PC-9 (cell line): ENCODE measurements around the gene OSER1. TPM values are rescaled to one million over a fixed set of nuclear protein-coding genes. Genes with fewer than 3 reads are reported as not detected.
"Not testable (repeated sequence)": the region's sequence is repeated elsewhere in the genome, so short reads cannot be mapped to it uniquely, and the experiment has no call there.

Experiments
- BruUV-seq: library from RNA; stranded (reverse); fragments of 400-500 nt; replicated peaks from 2 replicates; lab custom pipeline; 2021; lab: Mats Ljungman, UMichigan
- CTCF ChIA-PET: fragments of 300-600 bp; sonication (Branson Sonifier 250); formaldehyde crosslinking; loops from one replicate; lab custom pipeline; 2022; ENCODE audit warnings: antibody characterized with exemption; lab: Charles Lee
- POLR2A ChIA-PET: fragments of 300-600 bp; sonication (Branson Sonifier 250); formaldehyde crosslinking; loops from one replicate; lab custom pipeline; 2022; ENCODE audit warnings: antibody characterized with exemption; ENCODE audit not compliant: unreplicated experiment; lab: Charles Lee
- DNase-seq, 2 experiments: peaks; one replicate each; pipeline versions ENCODE4 v3.0.0 to v3.0.0-alpha.2; 2015 to 2022; ENCODE audit warnings: mixed read lengths in 1 of 2
- H2AFZ ChIP-seq: fragments of 200-600 bp; sonication (generic); 2 replicates; pipeline ENCODE4 v1.8.1; 2017; ENCODE audit warnings: antibody characterized with exemption
- H3F3A ChIP-seq: fragments of 200-600 bp; sonication (generic); 2 replicates; pipeline ENCODE4 v1.8.1; 2017; ENCODE audit warnings: antibody characterized with exemption, mild to moderate bottlenecking, low read depth; ENCODE audit not compliant: insufficient read depth
- H3K27ac ChIP-seq: fragments of 200-600 bp; sonication (generic); 2 replicates; pipeline ENCODE4 v1.6.1; 2016; ENCODE audit warnings: mixed run types
- H3K27me3 ChIP-seq: fragments of 200-600 bp; sonication (generic); 2 replicates; pipeline ENCODE4 v1.6.1; 2016; ENCODE audit warnings: low read depth, mixed run types; ENCODE audit not compliant: insufficient read depth
- H3K36me3 ChIP-seq: fragments of 200-600 bp; sonication (generic); 2 replicates; pipeline ENCODE4 v1.6.1; 2016; ENCODE audit warnings: low read depth, mixed run types
- H3K4me1 ChIP-seq: fragments of 200-600 bp; sonication (generic); replicated peaks from 2 replicates; pipeline ENCODE4 v1.6.1; 2016; ENCODE audit warnings: mixed run types; ENCODE audit not compliant: insufficient read depth
- H3K4me2 ChIP-seq: fragments of 200-600 bp; sonication (generic); 2 replicates; pipeline ENCODE4 v1.6.1; 2017; ENCODE audit warnings: mixed run types
- H3K4me3 ChIP-seq: fragments of 200-600 bp; sonication (generic); 2 replicates; pipeline ENCODE4 v1.6.1; 2016; ENCODE audit warnings: mixed run types
- H3K79me2 ChIP-seq: fragments of 200-600 bp; sonication (generic); 2 replicates; pipeline ENCODE4 v1.6.1; 2017; ENCODE audit warnings: low read depth, mixed run types
- H3K9me2 ChIP-seq: fragments of 200-600 bp; sonication (generic); 2 replicates; pipeline ENCODE4 v1.8.1; 2017; ENCODE audit warnings: mild to moderate bottlenecking; ENCODE audit not compliant: insufficient read depth
- H3K9me3 ChIP-seq: fragments of 200-600 bp; sonication (generic); 2 replicates; pipeline ENCODE4 v1.8.1; 2016; ENCODE audit warnings: low read depth; ENCODE audit not compliant: insufficient read depth
- H4K20me1 ChIP-seq: fragments of 200-600 bp; sonication (generic); 2 replicates; pipeline ENCODE4 v1.8.1; 2017; ENCODE audit not compliant: insufficient read depth
- EZH2 ChIP-seq: fragments of 200-600 bp; sonication (generic); IDR thresholded peaks from 2 replicates; pipeline ENCODE4 v1.8.0; 2017; ENCODE audit warnings: antibody characterized with exemption, low read depth
- intact Hi-C: fragments of 100-400 bp; cut with micrococcal nuclease; formaldehyde crosslinking; loops from one replicate; pipeline ENCODE4 v1.10.0; 2022; ENCODE audit not compliant: unreplicated experiment
- total RNA-seq: library from RNA; stranded (reverse); gene quantifications from 2 replicates; pipeline ENCODE4 v1.2.3, GENCODE V29; 2021
- TF ChIP-seq, protein P1 (sequence below): fragments of 200-600 bp; sonication (generic); conservative IDR thresholded peaks from 2 replicates; pipeline ENCODE4 v1.6.1; 2017; ENCODE audit warnings: mixed run types, antibody characterized with exemption, mild to moderate bottlenecking, moderate library complexity

Gene OSER1
- total RNA-seq, 1 experiment from 2014 or later: 136 TPM

DNA sequence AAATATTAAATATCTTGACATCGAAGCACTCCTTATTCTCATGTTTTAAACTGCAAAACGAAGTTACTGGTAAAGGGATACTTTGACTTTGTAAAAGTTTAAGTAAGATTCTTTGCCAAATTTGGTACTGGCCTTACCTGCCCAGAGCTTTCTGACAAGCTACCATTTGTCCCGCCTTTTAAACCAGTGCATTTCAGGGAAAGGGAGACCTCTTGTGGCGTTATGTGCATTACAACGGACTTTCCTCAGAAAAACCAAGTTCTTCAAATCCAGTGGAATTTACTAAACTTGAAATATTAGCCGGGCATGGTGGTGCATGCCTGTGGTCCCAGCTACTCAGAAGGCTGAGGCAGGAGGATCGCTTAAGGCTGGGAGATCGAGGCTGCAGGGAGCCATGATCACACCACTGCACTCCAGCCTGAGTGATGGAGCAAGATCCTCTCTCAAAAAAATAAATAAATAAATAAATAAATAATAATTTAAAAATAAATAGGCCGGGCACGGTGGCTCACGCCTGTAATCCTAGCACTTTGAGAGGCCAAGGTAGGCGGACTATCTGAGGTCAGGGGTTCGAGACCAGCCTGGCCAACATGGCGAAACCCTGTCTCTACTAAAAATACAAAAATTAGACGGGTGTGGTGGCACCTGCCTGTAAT lies 20.2 kb downstream of the OSER1 start:
- peaks cover 60% of the 10 kb centered on the region for H3F3A ChIP-seq
- not testable (repeated sequence) for H4K20me1 ChIP-seq, H2AFZ ChIP-seq, H3K27me3 ChIP-seq, H3K36me3 ChIP-seq, H3K27ac ChIP-seq, H3K9me3 ChIP-seq, BruUV-seq, H3K4me3 ChIP-seq, H3K9me2 ChIP-seq
- TF ChIP-seq, protein P1, sequence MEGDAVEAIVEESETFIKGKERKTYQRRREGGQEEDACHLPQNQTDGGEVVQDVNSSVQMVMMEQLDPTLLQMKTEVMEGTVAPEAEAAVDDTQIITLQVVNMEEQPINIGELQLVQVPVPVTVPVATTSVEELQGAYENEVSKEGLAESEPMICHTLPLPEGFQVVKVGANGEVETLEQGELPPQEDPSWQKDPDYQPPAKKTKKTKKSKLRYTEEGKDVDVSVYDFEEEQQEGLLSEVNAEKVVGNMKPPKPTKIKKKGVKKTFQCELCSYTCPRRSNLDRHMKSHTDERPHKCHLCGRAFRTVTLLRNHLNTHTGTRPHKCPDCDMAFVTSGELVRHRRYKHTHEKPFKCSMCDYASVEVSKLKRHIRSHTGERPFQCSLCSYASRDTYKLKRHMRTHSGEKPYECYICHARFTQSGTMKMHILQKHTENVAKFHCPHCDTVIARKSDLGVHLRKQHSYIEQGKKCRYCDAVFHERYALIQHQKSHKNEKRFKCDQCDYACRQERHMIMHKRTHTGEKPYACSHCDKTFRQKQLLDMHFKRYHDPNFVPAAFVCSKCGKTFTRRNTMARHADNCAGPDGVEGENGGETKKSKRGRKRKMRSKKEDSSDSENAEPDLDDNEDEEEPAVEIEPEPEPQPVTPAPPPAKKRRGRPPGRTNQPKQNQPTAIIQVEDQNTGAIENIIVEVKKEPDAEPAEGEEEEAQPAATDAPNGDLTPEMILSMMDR: peak; percentile 92
- intact Hi-C loops: loop anchor here (1.0 to 10.0 kb wide), 4 partner anchors 74 to 656 kb away; no protein-coding TSS in a partner anchor
- peak overlapping the region; percentile 15; the same call in 1 of the 2 replicates for H3K4me2 ChIP-seq
- CTCF ChIA-PET: interaction anchor here (0.5 to 4.8 kb wide), 16 partner anchors 13 to 740 kb away, joined by 3 to 61 read pairs (median 4); no protein-coding TSS in a partner anchor
- peaks cover 38% of the 10 kb centered on the region for H3K4me1 ChIP-seq
- peak; percentile 73 to 79 for DNase-seq
- POLR2A ChIA-PET: interaction anchor here (0.6 to 1.6 kb wide), 4 partner anchors 18 to 133 kb away, joined by 4 to 20 read pairs (median 10); no protein-coding TSS in a partner anchor
- H3K79me2 ChIP-seq: peaks cover 15% of the 10 kb centered on the region

DNA sequence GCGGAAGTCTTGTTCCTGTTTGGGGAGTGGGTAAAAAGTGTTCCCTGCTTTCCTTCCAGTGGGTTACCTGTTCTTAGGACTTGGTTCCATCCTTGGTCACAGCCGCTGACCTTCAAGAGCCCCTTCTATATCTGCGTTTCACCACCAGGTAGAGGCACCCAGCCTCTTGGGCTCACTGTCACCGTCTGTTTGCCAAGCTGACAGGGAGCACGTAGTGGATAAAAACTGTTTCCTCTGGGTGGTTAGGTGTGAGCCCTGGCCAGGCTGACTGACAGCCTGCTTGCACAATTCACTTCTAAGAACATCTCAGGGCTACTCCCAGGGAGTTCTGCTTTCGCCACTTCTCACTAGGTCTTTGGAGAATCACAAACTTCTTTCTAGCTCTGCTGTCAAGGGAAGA lies 21.8 kb downstream of the OSER1 start:
- H2AFZ ChIP-seq: no peak overlapping the region
- intact Hi-C loops: loop anchor here (5.0 kb wide), 1 partner anchor 741 kb away; no protein-coding TSS in a partner anchor
- POLR2A ChIA-PET: interaction anchor here (0.6 to 1.5 kb wide), 5 partner anchors 19 to 71 kb away, joined by 3 to 16 read pairs (median 5); no protein-coding TSS in a partner anchor

More for the DNA sequence above, 21.8 kb downstream of the OSER1 start:
- peaks cover 54% of the 10 kb centered on the region for H3K4me1 ChIP-seq
- CTCF ChIA-PET: interaction anchor here (0.6 to 4.8 kb wide), 4 partner anchors 30 to 71 kb away, joined by 3 to 61 read pairs (median 4); no protein-coding TSS in a partner anchor
- H4K20me1 ChIP-seq: no peaks in the 10 kb centered on the region
- H3K79me2 ChIP-seq: peaks cover 31% of the 10 kb centered on the region
- H3K9me3 ChIP-seq: no peaks in the 10 kb centered on the region
- H3F3A ChIP-seq: peaks cover 47% of the 10 kb centered on the region
- TF ChIP-seq EZH2: no peak
- TF ChIP-seq, protein P1: no peak
- peak overlapping the region; percentile 21; the same call in 1 of the 2 replicates for H3K4me3 ChIP-seq
- H3K9me2 ChIP-seq: no peaks in the 10 kb centered on the region
- DNase-seq: peak in 1 of 2 experiments; percentile 84
- H3K27ac ChIP-seq: peak overlapping the region; percentile 91
- no peaks in the 10 kb centered on the region for H3K27me3 ChIP-seq
- peak overlapping the region; percentile 93 for H3K4me2 ChIP-seq
- BruUV-seq: no TSS peak
- H3K36me3 ChIP-seq: no peaks in the 10 kb centered on the region
